NCI-H2196 treated with DMSO at 0.1 percent for 48 hours (cell line): ENCODE results near the gene STRIP2.

Source experiments
- DNase-seq: peaks from one replicate; lab custom pipeline; 2025; ENCODE audit not compliant: unreplicated experiment; lab: John Stamatoyannopoulos, UW

Gene STRIP2

GRCh38 chr7:129489491-129489890 lies 55.3 kb downstream of the STRIP2 start:
- no peak for DNase-seq

- no peak for DNase-seq
These were observed 58.2 kb downstream of the STRIP2 start for GRCh38 chr7:129492391-129492790.

- no peak for DNase-seq
These were observed 59.3 kb downstream of the STRIP2 start for GRCh38 chr7:129493555-129493954.

- no peak for DNase-seq
These were observed 59.8 kb downstream of the STRIP2 start for GRCh38 chr7:129494041-129494440.

- DNase-seq: no peak
These were observed 61.8 kb downstream of the STRIP2 start for GRCh38 chr7:129495987-129496386.

- no peak for DNase-seq
These were observed 62.4 kb downstream of the STRIP2 start for GRCh38 chr7:129496653-129497052.

GRCh38 chr7:129497156-129497555 lies 62.9 kb downstream of the STRIP2 start:
- DNase-seq: no peak

- DNase-seq: no peak
These were observed 63.8 kb downstream of the STRIP2 start for GRCh38 chr7:129498021-129498420.

- DNase-seq: no peak
These were observed 65.8 kb downstream of the STRIP2 start for GRCh38 chr7:129499999-129500398.

GRCh38 chr7:129501760-129502707 lies 67.8 kb downstream of the STRIP2 start, which contains the start of gene SMKR1:
Gene SMKR1 (plus strand): TSS chr7:129502531. CDS start chr7:129502825, 294 bp downstream.
- peak; percentile 75 for DNase-seq

- no peak for DNase-seq
These were observed 68.8 kb downstream of the STRIP2 start for GRCh38 chr7:129502708-129503685.

- no peak for DNase-seq
These were observed 69.5 kb downstream of the STRIP2 start for GRCh38 chr7:129503725-129504124.

GRCh38 chr7:129512192-129512591 lies 78.0 kb downstream of the STRIP2 start:
- no peak for DNase-seq

GRCh38 chr7:129513546-129513945 lies 79.3 kb downstream of the STRIP2 start:
- no peak for DNase-seq

GRCh38 chr7:129514683-129515082 lies 80.5 kb downstream of the STRIP2 start:
- DNase-seq: no peak

- no peak for DNase-seq
These were observed 81.1 kb downstream of the STRIP2 start for GRCh38 chr7:129515381-129515780.

- no peak for DNase-seq
These were observed 83.7 kb downstream of the STRIP2 start for GRCh38 chr7:129517931-129518330.

GRCh38 chr7:129519464-129519863 lies 85.2 kb downstream of the STRIP2 start:
- no peak for DNase-seq

- no peak for DNase-seq
These were observed 88.1 kb downstream of the STRIP2 start for GRCh38 chr7:129522088-129522970.

GRCh38 chr7:129522971-129523340 lies 88.7 kb downstream of the STRIP2 start:
- DNase-seq: no peak

- no peak for DNase-seq
These were observed 89.7 kb downstream of the STRIP2 start for GRCh38 chr7:129523924-129524323.
